ENCODE results near the gene PHLDB1.

Gene PHLDB1

DNA sequence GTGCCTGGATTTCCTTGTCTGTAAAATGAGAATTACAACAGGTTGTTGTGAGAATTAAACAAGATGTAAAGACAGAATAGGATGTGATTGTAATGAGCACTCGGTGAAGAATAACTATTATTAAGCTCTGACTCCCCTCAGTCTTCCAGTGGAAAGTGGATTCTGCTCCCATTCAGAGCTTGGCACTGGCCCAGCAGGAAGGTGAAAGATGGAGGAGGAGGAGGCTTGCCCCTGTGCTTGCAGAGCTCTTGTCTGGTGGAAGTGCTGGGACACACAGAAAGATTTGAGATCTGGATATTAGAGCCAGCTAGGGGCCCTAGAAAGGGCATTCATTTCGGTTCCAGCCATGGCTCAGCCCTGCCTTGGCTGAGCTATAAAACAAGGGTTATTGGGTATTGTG is 28.2 kb downstream of the PHLDB1 start:
- no peak for DNase-seq (ENCODE audit: low read depth, low spot score)
- Histone ChIP-seq H3K4me3 (no peak overlapping the region), H3K9me3 (ENCODE audit: low read depth, low read length) (no peaks in the 10 kb centered on the region), H3K36me3 (ENCODE audit: insufficient read depth, low read length) (no peaks in the 10 kb centered on the region), H3K9ac (ENCODE audit: insufficient read length) (no peak overlapping the region), H3K27ac (no peak overlapping the region)
- no peak for TF ChIP-seq FOXP2 (optimal IDR thresholded peaks at IDR 0.05; ENCODE audit: control extremely low read depth, extremely low read length, insufficient read depth)
- no peak for TF ChIP-seq POLR2AphosphoS5 (IDR thresholded peaks at IDR 0.05; ENCODE audit: borderline replicate concordance, low read depth, low read length)
- no peak for TF ChIP-seq EZH2 (IDR thresholded peaks at IDR 0.05)

DNA sequence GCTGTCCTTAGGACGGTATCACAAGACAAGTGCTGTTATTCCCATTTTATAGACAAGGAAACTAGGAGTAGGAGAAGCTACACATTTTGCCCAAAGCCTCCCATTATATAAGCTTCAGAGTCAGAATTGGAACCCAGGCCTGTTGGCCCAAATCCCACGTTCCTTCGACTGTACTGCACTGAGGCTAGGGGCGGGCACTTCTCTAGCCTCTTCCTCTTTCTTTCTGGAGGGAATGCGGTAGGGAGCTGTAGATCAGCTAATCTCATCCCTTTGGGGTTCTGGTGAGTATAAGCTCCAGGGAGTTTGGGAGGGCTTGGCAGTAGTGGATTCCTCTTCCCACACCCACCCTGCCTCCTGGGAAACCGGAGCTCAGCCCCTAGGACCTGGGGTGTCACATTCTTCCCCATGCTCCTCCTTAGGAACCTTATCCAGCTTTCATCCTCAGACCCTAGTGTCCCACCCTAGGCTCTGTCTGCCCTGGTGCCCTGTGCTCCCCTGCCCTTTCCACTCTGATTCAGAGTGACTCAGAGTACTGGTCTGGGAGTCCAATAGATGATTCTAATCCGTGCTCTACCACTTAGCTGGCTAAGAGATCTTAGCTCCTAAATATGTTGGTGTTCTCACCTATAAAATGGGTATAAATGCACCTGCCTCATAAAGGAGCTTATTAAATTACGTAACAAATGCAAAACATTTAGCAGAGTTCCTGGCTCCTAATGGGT is 29.3 kb downstream of the PHLDB1 start:
- Histone ChIP-seq H3K4me3 (no peak overlapping the region), H3K9ac (ENCODE audit: insufficient read length) (no peak overlapping the region), H3K9me3 (ENCODE audit: low read depth, low read length) (no peaks in the 10 kb centered on the region), H3K36me3 (ENCODE audit: insufficient read depth, low read length) (no peaks in the 10 kb centered on the region), H3K27ac (no peak overlapping the region)
- TF ChIP-seq EZH2 (IDR thresholded peaks at IDR 0.05), result no peak
- no peak for TF ChIP-seq POLR2AphosphoS5 (IDR thresholded peaks at IDR 0.05; ENCODE audit: borderline replicate concordance, low read depth, low read length)
- DNase-seq (ENCODE audit: low read depth, low spot score), result no peak

- peaks cover 5% of the 10 kb centered on the region; the same call in 1 of the 2 replicates for H3K36me3 ChIP-seq (ENCODE audit: insufficient read depth, low read length)
- no peak overlapping the region for H3K9ac ChIP-seq (ENCODE audit: insufficient read length)
- no peak for TF ChIP-seq FOXP2 (optimal IDR thresholded peaks at IDR 0.05; ENCODE audit: control extremely low read depth, extremely low read length, insufficient read depth)
- TF ChIP-seq EZH2 (IDR thresholded peaks at IDR 0.05), result no peak
- no peak for TF ChIP-seq POLR2AphosphoS5 (IDR thresholded peaks at IDR 0.05; ENCODE audit: borderline replicate concordance, low read depth, low read length)
- no peaks in the 10 kb centered on the region for H3K9me3 ChIP-seq (ENCODE audit: low read depth, low read length)
- no peak overlapping the region for H3K4me3 ChIP-seq
- H3K27ac ChIP-seq, result no peak overlapping the region
- DNase-seq (ENCODE audit: low read depth, low spot score), result no peak
These were observed 31.3 kb downstream of the PHLDB1 start for GRCh38 chr11:118638726-118639125.

DNA sequence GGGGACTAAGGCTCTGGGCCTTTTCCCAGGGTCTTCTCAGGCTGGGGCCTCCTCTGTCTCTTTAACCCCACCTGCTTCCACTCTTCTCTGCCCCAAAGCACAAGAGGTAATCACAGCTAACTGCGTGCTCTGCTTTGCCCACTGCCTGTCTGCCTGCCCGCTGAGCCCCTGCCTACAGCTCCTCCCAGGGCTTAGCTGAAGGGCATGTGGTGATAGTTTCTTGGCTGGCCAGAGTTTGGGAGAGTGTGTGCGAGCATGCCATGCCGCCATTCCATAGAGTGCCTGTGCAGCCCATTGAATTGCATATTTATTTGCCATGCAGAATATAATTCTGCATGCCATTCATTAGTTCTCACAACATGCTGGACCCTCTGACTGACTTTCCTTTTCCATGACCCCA is 32.5 kb downstream of the PHLDB1 start:
- Histone ChIP-seq H3K9ac (ENCODE audit: insufficient read length) (no peak overlapping the region), H3K4me3 (no peak overlapping the region), H3K9me3 (ENCODE audit: low read depth, low read length) (no peaks in the 10 kb centered on the region), H3K27ac (no peak overlapping the region), H3K36me3 (ENCODE audit: insufficient read depth, low read length) (peaks cover 5% of the 10 kb centered on the region; the same call in 1 of the 2 replicates)
- no peak for DNase-seq (ENCODE audit: low read depth, low spot score)
- no peak for TF ChIP-seq EZH2 (IDR thresholded peaks at IDR 0.05)
- TF ChIP-seq FOXP2 (optimal IDR thresholded peaks at IDR 0.05; ENCODE audit: control extremely low read depth, extremely low read length, insufficient read depth), result no peak
- no peak for TF ChIP-seq POLR2AphosphoS5 (IDR thresholded peaks at IDR 0.05; ENCODE audit: borderline replicate concordance, low read depth, low read length)

GRCh38 chr11:118640332-118641154 is 33.1 kb downstream of the PHLDB1 start:
- DNase-seq (ENCODE audit: low read depth, low spot score), result no peak
- no peak for TF ChIP-seq FOXP2 (optimal IDR thresholded peaks at IDR 0.05; ENCODE audit: control extremely low read depth, extremely low read length, insufficient read depth)
- no peak for TF ChIP-seq EZH2 (IDR thresholded peaks at IDR 0.05)
- no peak for TF ChIP-seq POLR2AphosphoS5 (IDR thresholded peaks at IDR 0.05; ENCODE audit: borderline replicate concordance, low read depth, low read length)
- H3K27ac ChIP-seq, result no peak overlapping the region
- no peak overlapping the region for H3K9ac ChIP-seq (ENCODE audit: insufficient read length)
- no peak overlapping the region for H3K4me3 ChIP-seq
- no peaks in the 10 kb centered on the region for H3K9me3 ChIP-seq (ENCODE audit: low read depth, low read length)
- H3K36me3 ChIP-seq (ENCODE audit: insufficient read depth, low read length), result peaks cover 9% of the 10 kb centered on the region; the same call in 1 of the 2 replicates

DNA sequence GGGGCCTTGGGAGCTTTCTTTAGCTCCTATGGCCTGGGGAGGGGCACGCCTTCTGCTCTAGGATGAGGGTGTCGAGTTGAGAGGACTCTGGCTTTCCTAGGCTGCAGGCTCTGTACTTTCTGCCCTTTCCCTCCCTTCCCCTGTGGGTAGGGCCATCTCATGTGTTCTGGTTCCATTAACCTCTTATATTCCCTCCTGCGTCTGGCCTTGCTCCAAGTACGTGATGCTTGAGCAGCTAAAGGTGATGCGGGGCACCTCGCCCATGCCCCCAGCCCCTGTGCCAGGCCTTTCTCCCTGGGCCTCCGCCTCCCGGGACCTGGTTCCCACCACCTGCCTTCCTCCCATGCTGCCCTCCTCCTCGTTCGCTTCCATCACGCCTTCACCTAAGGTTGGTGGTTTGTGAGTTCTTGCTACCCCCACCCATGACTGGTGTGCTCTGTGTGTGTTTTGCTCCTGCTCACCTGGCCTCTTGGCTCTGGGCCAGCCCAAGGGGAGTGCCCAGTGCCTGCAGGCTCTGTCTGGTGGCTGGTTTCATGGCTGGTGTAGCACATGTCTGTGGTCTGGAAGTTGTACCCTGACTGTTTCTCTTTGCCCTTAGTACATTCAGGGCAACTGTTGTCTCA is 34.1 kb downstream of the PHLDB1 start:
- H3K9me3 ChIP-seq (ENCODE audit: low read depth, low read length), result no peaks in the 10 kb centered on the region
- no peak overlapping the region for H3K4me3 ChIP-seq
- H3K27ac ChIP-seq, result no peak overlapping the region
- no peak for DNase-seq (ENCODE audit: low read depth, low spot score)
- peaks cover 11% of the 10 kb centered on the region; the same call in 1 of the 2 replicates for H3K36me3 ChIP-seq (ENCODE audit: insufficient read depth, low read length)
- no peak for TF ChIP-seq FOXP2 (optimal IDR thresholded peaks at IDR 0.05; ENCODE audit: control extremely low read depth, extremely low read length, insufficient read depth)
- H3K9ac ChIP-seq (ENCODE audit: insufficient read length), result no peak overlapping the region

DNA sequence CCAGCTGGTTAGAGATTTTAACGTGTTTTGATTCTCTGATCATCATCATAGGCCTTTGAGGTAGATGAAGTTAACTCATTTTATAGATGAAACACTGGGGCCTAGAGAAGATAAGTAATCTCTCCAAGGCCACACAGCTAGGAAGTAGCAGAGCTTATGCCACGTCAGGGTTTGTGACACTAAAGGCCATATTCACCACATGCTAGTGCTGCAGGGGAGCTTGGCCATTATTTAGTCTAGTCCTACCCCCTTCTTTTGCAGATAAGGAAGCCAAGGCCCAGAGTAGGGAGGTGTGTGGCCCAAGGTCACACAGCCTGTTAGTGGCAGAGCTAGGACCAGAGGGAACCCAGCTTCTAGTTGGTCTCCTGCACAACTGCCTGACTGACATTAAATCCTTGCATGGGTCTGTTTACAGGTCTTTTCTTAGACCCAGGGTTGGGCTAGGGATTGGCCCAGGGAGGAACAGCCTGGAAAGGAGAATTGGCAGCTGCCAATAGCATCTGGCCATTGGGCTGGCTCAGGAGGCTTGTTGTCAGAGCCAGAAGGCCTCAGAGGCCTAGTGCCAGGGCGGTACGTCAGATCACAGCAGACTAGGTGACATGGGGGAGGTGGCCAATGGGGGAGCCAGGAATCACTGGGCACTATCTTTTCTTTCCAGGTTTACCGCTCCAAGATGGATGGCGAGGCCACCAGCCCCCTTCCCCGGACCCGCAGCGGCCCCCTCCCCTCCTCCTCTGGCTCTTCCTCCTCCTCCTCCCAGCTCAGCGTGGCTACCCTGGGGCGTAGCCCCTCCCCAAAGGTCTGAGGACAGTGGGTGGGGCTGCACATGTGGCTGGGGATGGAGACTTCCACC is 36.0 kb downstream of the PHLDB1 start:
- H3K4me3 ChIP-seq, result no peak overlapping the region
- TF ChIP-seq FOXP2 (optimal IDR thresholded peaks at IDR 0.05; ENCODE audit: control extremely low read depth, extremely low read length, insufficient read depth) (no peak), EZH2 (IDR thresholded peaks at IDR 0.05) (no peak), POLR2AphosphoS5 (IDR thresholded peaks at IDR 0.05; ENCODE audit: borderline replicate concordance, low read depth, low read length) (no peak)
- H3K36me3 ChIP-seq (ENCODE audit: insufficient read depth, low read length), result peaks cover 11% of the 10 kb centered on the region; the same call in 1 of the 2 replicates
- H3K9ac ChIP-seq (ENCODE audit: insufficient read length), result no peak overlapping the region
- DNase-seq (ENCODE audit: low read depth, low spot score), result no peak
- no peaks in the 10 kb centered on the region for H3K9me3 ChIP-seq (ENCODE audit: low read depth, low read length)
- no peak overlapping the region for H3K27ac ChIP-seq

- Histone ChIP-seq H3K9me3 (ENCODE audit: low read depth, low read length) (no peaks in the 10 kb centered on the region), H3K9ac (ENCODE audit: insufficient read length) (no peak overlapping the region), H3K36me3 (ENCODE audit: insufficient read depth, low read length) (peaks cover 11% of the 10 kb centered on the region; the same call in 1 of the 2 replicates), H3K4me3 (no peak overlapping the region), H3K27ac (no peak overlapping the region)
- DNase-seq (ENCODE audit: low read depth, low spot score), result no peak
- TF ChIP-seq POLR2AphosphoS5 (IDR thresholded peaks at IDR 0.05; ENCODE audit: borderline replicate concordance, low read depth, low read length), result no peak
- no peak for TF ChIP-seq FOXP2 (optimal IDR thresholded peaks at IDR 0.05; ENCODE audit: control extremely low read depth, extremely low read length, insufficient read depth)
- no peak for TF ChIP-seq EZH2 (IDR thresholded peaks at IDR 0.05)
These were observed 36.6 kb downstream of the PHLDB1 start for GRCh38 chr11:118643995-118644345.
